AG10803 (cell line): ENCODE measurements around the gene ZNF780A.

ENCODE experiments used
- DNase-seq: peaks from one replicate; pipeline ENCODE4 v3.0.0; 2010; ENCODE audit warnings: low read depth
- H3K4me3 ChIP-seq: 2 replicates; pipeline ENCODE4 v1.5.1; 2011; ENCODE audit warnings: mild to moderate bottlenecking, low read length, control low read depth
- CTCF ChIP-seq: conservative IDR thresholded peaks from 2 replicates; pipeline ENCODE4 v1.5.1; 2011; ENCODE audit warnings: mild to moderate bottlenecking, low read length, control low read depth, inconsistent platforms

The ZNF780A gene

GRCh38 chr19:40090241-40091204 is at the start of gene ZNF780A:
ZNF780A (minus strand) TSS chr19:40090943; CDS start chr19:40084753, 6,190 bp downstream.
- H3K4me3 ChIP-seq = peak within 1 kb of the TSS; percentile 86
- peak; percentile 53 for DNase-seq
- TF ChIP-seq CTCF = no peak

- no peak overlapping the region for H3K4me3 ChIP-seq
- DNase-seq = peak; percentile 59
- peak; percentile 85 for TF ChIP-seq CTCF
Measured at GRCh38 chr19:40139533-40140287, 49.0 kb upstream of the ZNF780A start.

- no peak overlapping the region for H3K4me3 ChIP-seq
- no peak for DNase-seq
- 0 out of 2 replicates have a peak, but pooled peaks have one; percentile 8 for TF ChIP-seq CTCF
Measured at GRCh38 chr19:40136818-40137217, 46.1 kb upstream of the ZNF780A start.

GRCh38 chr19:40134866-40135265 is 44.1 kb upstream of the ZNF780A start:
- no peak for TF ChIP-seq CTCF
- DNase-seq = no peak
- no peak overlapping the region for H3K4me3 ChIP-seq

GRCh38 chr19:40133491-40133890 is 42.7 kb upstream of the ZNF780A start:
- TF ChIP-seq CTCF = no peak
- no peak overlapping the region for H3K4me3 ChIP-seq
- DNase-seq = no peak

GRCh38 chr19:40130013-40130412 is 39.3 kb upstream of the ZNF780A start:
- TF ChIP-seq CTCF = no peak
- DNase-seq = no peak
- no peak overlapping the region for H3K4me3 ChIP-seq
